Mesothelial cell of epicardium (in vitro differentiated cells): ENCODE measurements around the gene MBTD1. TPM values are rescaled to one million over a fixed set of nuclear protein-coding genes. Genes with fewer than 3 reads are reported as not detected.

ENCODE experiments used
- DNase-seq, 2 experiments: peaks; one replicate each; pipeline ENCODE4 v3.0.0; 2021; ENCODE audit warnings: low spot score in 2 of 2; ENCODE audit not compliant: unreplicated experiment in 2 of 2
- H3K27ac Mint-ChIP-seq: 2 replicates; pipeline ENCODE4 v1.8.0; 2021; ENCODE audit warnings: mixed read lengths
- H3K27me3 Mint-ChIP-seq: 2 replicates; pipeline ENCODE4 v1.8.0; 2021; ENCODE audit warnings: low read depth, mixed read lengths
- H3K36me3 Mint-ChIP-seq: 2 replicates; pipeline ENCODE4 v1.8.0; 2021; ENCODE audit warnings: mixed read lengths
- H3K4me1 Mint-ChIP-seq: 2 replicates; pipeline ENCODE4 v1.8.0; 2021; ENCODE audit warnings: mixed read lengths
- H3K4me3 Mint-ChIP-seq: 2 replicates; pipeline ENCODE4 v1.8.0; 2021; ENCODE audit warnings: mild to moderate bottlenecking, moderate library complexity, mixed read lengths
- H3K9me3 Mint-ChIP-seq: 2 replicates; pipeline ENCODE4 v1.8.0; 2021; ENCODE audit warnings: mixed read lengths
- total RNA-seq: library from RNA; stranded (reverse); gene quantifications from 3 replicates; pipeline ENCODE4 v1.2.1, GENCODE V29; 2021
- TF ChIP-seq, protein P1 (sequence below): fragments of 200-600 bp; sonication (generic); IDR thresholded peaks from one replicate; pipeline ENCODE4 v1.5.0; 2021; ENCODE audit warnings: antibody characterized with exemption; ENCODE audit not compliant: unreplicated experiment

Gene MBTD1
- total RNA-seq, 1 donor from 2014 or later: 43.0 TPM

GRCh38 chr17:51221322-51221721 is 38.5 kb downstream of the MBTD1 start:
- DNase-seq: no peak
- TF ChIP-seq, protein P1, sequence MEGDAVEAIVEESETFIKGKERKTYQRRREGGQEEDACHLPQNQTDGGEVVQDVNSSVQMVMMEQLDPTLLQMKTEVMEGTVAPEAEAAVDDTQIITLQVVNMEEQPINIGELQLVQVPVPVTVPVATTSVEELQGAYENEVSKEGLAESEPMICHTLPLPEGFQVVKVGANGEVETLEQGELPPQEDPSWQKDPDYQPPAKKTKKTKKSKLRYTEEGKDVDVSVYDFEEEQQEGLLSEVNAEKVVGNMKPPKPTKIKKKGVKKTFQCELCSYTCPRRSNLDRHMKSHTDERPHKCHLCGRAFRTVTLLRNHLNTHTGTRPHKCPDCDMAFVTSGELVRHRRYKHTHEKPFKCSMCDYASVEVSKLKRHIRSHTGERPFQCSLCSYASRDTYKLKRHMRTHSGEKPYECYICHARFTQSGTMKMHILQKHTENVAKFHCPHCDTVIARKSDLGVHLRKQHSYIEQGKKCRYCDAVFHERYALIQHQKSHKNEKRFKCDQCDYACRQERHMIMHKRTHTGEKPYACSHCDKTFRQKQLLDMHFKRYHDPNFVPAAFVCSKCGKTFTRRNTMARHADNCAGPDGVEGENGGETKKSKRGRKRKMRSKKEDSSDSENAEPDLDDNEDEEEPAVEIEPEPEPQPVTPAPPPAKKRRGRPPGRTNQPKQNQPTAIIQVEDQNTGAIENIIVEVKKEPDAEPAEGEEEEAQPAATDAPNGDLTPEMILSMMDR: no peak
- Mint-ChIP-seq H3K4me1 (peaks cover 4% of the 10 kb centered on the region), H3K27ac (no peak overlapping the region), H3K27me3 (no peaks in the 10 kb centered on the region), H3K4me3 (no peak overlapping the region), H3K36me3 (peaks cover 38% of the 10 kb centered on the region), H3K9me3 (no peaks in the 10 kb centered on the region)

DNA sequence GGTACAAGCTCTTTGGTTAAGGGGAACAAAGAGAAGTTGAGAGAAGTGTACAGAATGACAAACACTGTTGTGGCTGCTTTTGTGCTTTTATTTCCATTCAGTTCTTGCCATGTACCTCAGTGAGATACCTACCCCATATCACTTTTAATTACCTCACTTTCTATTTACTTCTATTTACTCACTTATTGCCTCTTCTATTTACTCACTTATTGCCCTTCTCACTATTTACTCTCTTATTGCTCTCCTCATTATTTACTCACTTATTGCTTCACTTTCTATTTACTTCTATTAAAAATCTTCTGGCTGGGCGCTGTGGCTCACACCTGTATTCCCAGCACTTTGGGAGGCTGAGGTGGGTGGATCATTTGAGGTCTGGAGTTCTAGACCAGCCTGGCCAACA is 41.9 kb downstream of the MBTD1 start:
- TF ChIP-seq, protein P1: no peak
- Mint-ChIP-seq H3K27me3 (no peaks in the 10 kb centered on the region), H3K4me3 (no peak overlapping the region), H3K9me3 (no peaks in the 10 kb centered on the region), H3K27ac (no peak overlapping the region), H3K36me3 (peaks cover 40% of the 10 kb centered on the region), H3K4me1 (no peaks in the 10 kb centered on the region)
- DNase-seq: no peak

DNA sequence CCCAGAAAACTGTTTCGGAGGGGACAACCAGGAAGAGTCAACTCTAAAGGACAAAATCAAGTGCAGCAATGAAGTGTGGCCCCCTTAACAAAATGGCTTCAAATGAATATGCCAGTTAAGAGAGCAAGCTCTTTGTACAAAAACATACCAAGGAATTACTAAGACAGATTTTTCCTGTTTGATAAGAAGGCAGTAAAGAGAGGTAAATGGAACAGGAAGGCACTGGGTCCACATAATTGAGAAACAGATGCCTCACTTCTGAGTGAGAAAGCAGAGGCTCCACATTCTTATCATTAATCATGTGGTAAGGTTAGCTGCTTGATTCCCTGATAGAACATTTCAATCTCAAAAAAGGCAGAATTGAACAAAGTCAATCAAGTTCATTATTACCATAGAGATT is 44.9 kb downstream of the MBTD1 start:
- H3K4me1 Mint-ChIP-seq: no peaks in the 10 kb centered on the region
- H3K27me3 Mint-ChIP-seq: no peaks in the 10 kb centered on the region
- H3K4me3 Mint-ChIP-seq: no peak overlapping the region
- H3K9me3 Mint-ChIP-seq: no peaks in the 10 kb centered on the region
- no peak for DNase-seq
- TF ChIP-seq, protein P1: no peak
- no peak overlapping the region for H3K27ac Mint-ChIP-seq
- peaks cover 39% of the 10 kb centered on the region for H3K36me3 Mint-ChIP-seq

DNA sequence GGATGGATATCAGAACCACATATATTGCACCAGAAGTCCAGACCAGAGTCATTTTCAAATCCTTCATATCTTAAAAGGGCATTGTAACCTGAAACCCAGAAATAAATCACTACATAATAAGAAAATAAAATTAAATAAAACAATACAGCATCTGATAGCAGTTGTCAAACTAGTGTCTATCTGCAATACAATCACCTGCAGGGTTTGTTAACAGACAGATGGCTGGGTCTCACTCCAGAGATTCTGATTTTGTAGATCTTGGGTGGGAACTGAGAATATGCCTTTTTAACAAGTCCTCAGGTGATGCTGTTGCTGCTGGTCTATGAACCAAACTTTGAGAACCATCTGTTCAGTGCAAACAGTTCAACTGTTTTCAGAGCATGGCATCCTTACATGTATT is 56.0 kb downstream of the MBTD1 start:
- H3K9me3 Mint-ChIP-seq: no peaks in the 10 kb centered on the region
- H3K27me3 Mint-ChIP-seq: no peaks in the 10 kb centered on the region
- H3K27ac Mint-ChIP-seq: no peak overlapping the region
- no peaks in the 10 kb centered on the region for H3K4me1 Mint-ChIP-seq
- TF ChIP-seq, protein P1: no peak
- no peak overlapping the region for H3K4me3 Mint-ChIP-seq
- peaks cover 30% of the 10 kb centered on the region for H3K36me3 Mint-ChIP-seq
- DNase-seq: no peak

DNA sequence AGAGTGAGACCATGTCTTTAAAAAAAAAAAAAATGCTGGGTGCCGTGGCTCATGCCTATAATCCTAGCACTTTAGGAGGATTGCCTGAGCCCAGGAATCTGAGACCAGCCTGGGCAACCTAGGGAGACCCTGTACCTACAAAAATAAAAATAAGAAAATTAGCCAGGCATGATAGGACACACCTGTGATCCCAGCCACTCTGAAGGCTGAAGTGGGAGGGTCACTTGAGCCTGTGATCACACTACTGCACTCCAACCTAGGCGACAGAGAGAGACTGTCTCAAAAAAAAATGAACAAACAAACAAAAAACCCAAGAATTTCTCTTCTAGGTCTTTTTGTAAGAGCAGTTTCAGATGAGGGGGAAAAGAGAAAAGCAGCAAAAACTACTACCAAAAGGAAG is 59.0 kb downstream of the MBTD1 start:
- Mint-ChIP-seq H3K4me3 (no peak overlapping the region), H3K9me3 (no peaks in the 10 kb centered on the region), H3K4me1 (no peaks in the 10 kb centered on the region), H3K27me3 (no peaks in the 10 kb centered on the region), H3K36me3 (peaks cover 35% of the 10 kb centered on the region), H3K27ac (no peak overlapping the region)
- DNase-seq: no peak
- TF ChIP-seq, protein P1: no peak

DNA sequence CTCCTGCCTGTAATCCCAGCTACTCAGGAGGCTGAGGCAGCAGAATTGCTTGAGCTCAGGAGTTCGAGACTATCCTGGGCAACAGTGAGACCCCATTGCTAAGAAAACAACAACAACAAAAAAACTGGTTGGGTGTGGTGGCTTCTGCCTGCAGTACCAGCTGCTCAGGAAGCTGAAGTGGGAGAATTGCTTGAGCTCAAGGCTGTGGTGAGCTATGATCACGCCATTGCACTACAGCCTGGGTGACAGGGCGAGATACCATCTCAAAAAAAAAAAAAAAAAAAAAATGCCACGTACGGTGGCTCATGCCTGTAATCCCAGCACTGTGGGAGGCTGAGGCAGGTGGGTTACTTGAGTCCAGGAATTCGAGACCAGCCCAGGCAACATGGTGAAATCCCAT is 59.6 kb downstream of the MBTD1 start:
- Mint-ChIP-seq H3K27ac (no peak overlapping the region), H3K4me1 (no peaks in the 10 kb centered on the region), H3K27me3 (no peaks in the 10 kb centered on the region), H3K36me3 (peaks cover 36% of the 10 kb centered on the region), H3K4me3 (no peak overlapping the region), H3K9me3 (no peaks in the 10 kb centered on the region)
- TF ChIP-seq, protein P1: no peak
- DNase-seq: no peak
